NCI-H1105 (cell line): ENCODE measurements around the gene HIPK4.

Experiments used
- DNase-seq: peaks from one replicate; lab custom pipeline; 2025; lab: John Stamatoyannopoulos, UW

HIPK4 gene

GRCh38 chr19:40365613-40366401 lies 24.2 kb downstream of the HIPK4 start:
- DNase-seq, result no peak

- DNase-seq, result no peak
These were observed 25.0 kb downstream of the HIPK4 start for GRCh38 chr19:40365010-40365409.

DNA sequence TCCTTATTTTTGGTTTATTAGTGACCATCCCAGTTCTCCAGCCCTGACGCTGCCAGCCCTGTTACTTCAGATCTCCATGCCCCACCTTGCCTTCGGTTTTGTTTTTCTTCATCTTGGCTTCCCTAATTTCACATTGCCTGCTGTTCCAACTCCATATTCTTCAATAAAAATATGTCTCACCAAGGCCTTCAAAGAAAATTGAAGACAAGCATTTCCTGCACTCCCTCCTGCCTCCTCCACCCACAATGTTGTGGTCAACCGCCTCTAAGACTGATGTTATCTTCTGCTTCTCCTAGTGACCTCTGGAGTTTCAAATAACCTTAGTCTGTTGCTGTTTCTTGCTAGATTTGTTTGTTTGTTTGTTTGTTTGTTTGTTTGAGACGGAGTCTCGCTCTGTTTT lies 26.9 kb downstream of the HIPK4 start:
- DNase-seq, result no peak

- no peak for DNase-seq
These were observed 27.8 kb downstream of the HIPK4 start for GRCh38 chr19:40362160-40362559.

DNA sequence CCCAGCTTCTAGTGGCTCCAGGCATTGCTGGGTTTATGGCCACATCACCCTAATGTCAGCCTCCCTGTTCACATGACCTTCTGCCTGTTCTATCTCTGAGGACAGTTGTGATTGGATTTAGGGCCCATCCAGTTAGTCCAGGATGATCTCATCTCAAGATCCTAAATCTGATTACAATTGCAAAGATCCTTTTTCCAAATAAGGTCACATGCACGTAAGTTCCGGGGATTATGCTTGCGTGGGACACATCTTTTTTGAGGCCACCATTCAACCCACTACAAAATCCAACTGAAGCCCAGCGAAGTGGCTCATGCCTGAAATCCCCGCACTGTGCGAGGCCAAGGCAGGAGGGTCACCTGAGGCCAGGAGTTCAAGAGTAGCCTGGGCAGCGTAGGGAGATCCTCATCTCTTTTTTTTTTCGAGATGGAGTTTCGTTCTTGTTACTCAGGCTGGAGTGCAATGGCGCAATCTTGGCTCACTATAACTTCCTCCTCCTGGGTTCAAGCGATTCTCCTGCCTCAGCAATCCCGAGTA lies 29.2 kb downstream of the HIPK4 start:
- DNase-seq, result no peak

DNA sequence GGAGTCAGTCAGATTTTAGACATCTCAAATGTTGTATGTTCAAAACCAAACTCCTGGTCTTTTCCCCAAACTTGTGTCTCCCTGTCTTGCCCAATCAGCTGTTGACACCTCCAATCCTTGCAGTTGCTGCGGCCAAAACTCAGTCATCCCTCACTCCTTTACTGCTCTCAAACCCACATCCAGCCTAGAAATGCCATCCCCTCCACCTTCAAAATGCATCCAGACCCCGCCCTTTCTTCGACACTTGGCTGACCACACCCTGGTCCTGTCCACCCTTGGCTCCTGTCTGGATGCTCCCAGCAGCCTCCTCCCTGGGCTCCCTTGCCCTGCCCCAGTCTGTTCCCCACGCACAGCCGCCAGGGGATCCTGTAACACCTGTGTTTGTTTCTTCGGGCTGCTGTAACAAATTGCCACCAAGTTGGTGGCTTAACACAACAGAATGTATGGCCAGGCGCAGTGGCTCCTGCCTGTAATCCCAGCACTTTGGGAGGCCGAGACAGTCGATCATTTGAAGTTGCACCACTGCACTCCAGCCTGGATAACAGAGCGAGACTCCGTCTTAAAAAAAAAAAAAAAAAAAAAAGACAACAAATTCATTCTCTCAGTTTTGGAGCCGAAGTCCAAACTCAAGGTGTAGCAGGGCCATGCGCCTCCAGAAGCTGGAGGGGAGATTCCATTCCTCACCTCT lies 29.8 kb downstream of the HIPK4 start:
- no peak for DNase-seq

DNA sequence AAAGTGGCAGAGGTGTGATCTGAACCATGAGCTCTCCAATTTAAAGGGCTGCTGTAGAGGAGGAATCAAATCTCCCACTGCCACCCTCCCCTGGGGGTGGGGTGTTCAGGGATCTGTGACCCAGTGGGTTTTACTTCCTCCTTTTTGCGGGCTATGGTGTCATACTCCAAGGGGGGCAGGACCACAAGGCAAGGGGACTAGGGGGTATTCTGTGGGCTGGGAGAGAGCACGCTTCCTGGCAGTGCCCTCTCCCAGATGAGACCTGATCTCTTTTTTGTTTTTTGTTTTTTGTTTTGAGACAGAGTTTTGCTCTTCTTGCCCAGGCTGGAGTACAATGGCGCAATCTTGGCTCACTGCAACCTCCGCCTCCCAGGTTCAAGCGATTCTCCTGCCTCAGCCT lies 31.2 kb downstream of the HIPK4 start:
- DNase-seq, result no peak

- DNase-seq, result no peak
These were observed 32.3 kb downstream of the HIPK4 start for GRCh38 chr19:40357640-40358039.

- no peak for DNase-seq
These were observed 33.0 kb downstream of the HIPK4 start for GRCh38 chr19:40356681-40357595.

- no peak for DNase-seq
These were observed 33.9 kb downstream of the HIPK4 start for GRCh38 chr19:40355975-40356680.

GRCh38 chr19:40348961-40349507 lies 40.9 kb downstream of the HIPK4 start:
- peak; percentile 22 for DNase-seq

- peak; percentile 99 for DNase-seq
These were observed 41.7 kb downstream of the HIPK4 start, which contains the start of the genes C19orf47 and PLD3 for GRCh38 chr19:40348125-40348913. Gene C19orf47 (minus strand): TSS chr19:40348397. CDS start chr19:40341857, 6,540 bp downstream. Gene PLD3 (plus strand): TSS chr19:40348695. CDS start chr19:40366484, 17,789 bp downstream.

- no peak for DNase-seq
These were observed 45.6 kb downstream of the HIPK4 start for GRCh38 chr19:40344422-40344821.

GRCh38 chr19:40342644-40343311 lies 47.2 kb downstream of the HIPK4 start:
- no peak for DNase-seq

DNA sequence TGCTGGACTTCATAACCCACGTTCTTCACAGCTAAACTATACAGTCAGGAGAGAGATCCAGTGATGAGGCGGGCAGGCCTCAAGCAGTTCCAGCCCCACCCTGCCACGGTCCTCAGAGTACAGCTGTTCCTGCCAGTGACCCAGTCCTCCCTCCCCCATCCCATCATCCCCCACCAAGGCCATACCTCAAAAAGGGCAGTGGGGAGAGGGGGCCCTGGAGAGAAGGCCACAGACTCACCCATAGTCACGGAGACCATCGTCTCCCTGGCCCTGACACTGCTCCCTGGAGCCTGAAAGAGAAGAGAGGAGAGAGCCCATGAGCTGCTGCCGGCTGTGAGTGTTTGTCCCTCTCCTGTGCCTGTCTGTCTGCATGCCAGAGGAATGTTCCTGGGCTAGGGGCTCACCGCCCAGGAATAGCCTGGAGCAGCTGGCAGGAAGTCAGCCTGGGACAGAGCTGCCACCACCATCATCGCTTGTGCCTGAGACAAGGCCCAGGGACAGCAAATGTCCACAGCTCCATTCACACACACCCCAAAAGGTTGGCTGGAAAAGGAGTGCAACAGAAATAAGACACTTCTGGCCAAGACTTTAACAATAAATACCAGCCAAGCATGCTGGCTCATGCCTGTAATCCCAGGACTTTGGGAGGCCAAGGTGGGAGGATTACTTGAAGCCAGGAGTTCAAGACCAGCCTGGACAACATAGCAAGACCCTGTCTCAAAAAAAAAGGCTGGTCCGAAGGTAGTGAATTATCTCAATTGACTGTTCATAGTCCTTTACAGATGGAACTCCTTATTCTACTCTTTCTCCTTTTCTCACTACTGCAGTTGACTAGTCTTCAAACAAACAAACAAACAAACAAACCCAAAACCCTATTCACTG lies 48.1 kb downstream of the HIPK4 start:
- no peak for DNase-seq

- no peak for DNase-seq
These were observed 50.8 kb downstream of the HIPK4 start for GRCh38 chr19:40339018-40339728.

GRCh38 chr19:40337594-40337993 lies 52.4 kb downstream of the HIPK4 start:
- DNase-seq, result no peak

- DNase-seq, result no peak
These were observed 52.9 kb downstream of the HIPK4 start for GRCh38 chr19:40337107-40337506.
